B cell (primary cell): ENCODE results near the gene ESD.

Experiments
- CTCF ChIP-seq: fragments of 200-600 bp; IDR thresholded peaks from one replicate; pipeline ENCODE4 v1.8.0; 2022; ENCODE audit warnings: antibody characterized with exemption, mild to moderate bottlenecking
- EZH2 ChIP-seq: IDR thresholded peaks from 2 replicates; pipeline ENCODE4 v1.6.1; 2012; ENCODE audit warnings: borderline replicate concordance, low read depth, mild to moderate bottlenecking, moderate library complexity, low read length; ENCODE audit not compliant: insufficient read depth, poor library complexity, severe bottlenecking

GRCh38 chr13:46778890-46779289, 18.1 kb downstream of the ESD start:
- TF ChIP-seq CTCF (no peak), EZH2 (no peak)
